Hypothalamus (tissue), 51 donors: Measurements from ENCODE around the gene OR6M1.

Experiments
- DNase-seq, 51 donors: peaks; one replicate each; lab custom pipeline; 2025; lab: John Stamatoyannopoulos, UW

The OR6M1 gene

GRCh38 chr11:123806249-123806648 is at the start of gene OR6M1:
OR6M1 (minus strand) TSS chr11:123806349; CDS start chr11:123806349, 0 bp downstream.
- no peak for DNase-seq

- DNase-seq, result no peak
These were observed 46.9 kb upstream of the OR6M1 start for GRCh38 chr11:123853038-123853437.

- DNase-seq, result no peak
These were observed 46.2 kb upstream of the OR6M1 start for GRCh38 chr11:123852321-123852720.

- DNase-seq, result no peak
These were observed 45.0 kb upstream of the OR6M1 start for GRCh38 chr11:123851110-123851509.

GRCh38 chr11:123841174-123841573 is 35.0 kb upstream of the OR6M1 start:
- DNase-seq, result no peak

- DNase-seq, result no peak
These were observed 33.0 kb upstream of the OR6M1 start for GRCh38 chr11:123839131-123839530.

GRCh38 chr11:123838659-123839058 is 32.5 kb upstream of the OR6M1 start:
- DNase-seq, result no peak

GRCh38 chr11:123838199-123838598 is 32.0 kb upstream of the OR6M1 start:
- no peak for DNase-seq

- no peak for DNase-seq
These were observed 26.9 kb upstream of the OR6M1 start for GRCh38 chr11:123833095-123833494.

GRCh38 chr11:123829745-123830144 is 23.6 kb upstream of the OR6M1 start:
- DNase-seq, result no peak

- no peak for DNase-seq
These were observed 16.4 kb upstream of the OR6M1 start for GRCh38 chr11:123822599-123822998.

GRCh38 chr11:123822032-123822431 is 15.9 kb upstream of the OR6M1 start:
- DNase-seq, result no peak

GRCh38 chr11:123815122-123815521 is 9.0 kb upstream of the OR6M1 start:
- DNase-seq, result no peak

- no peak for DNase-seq
These were observed 4.4 kb downstream of the OR6M1 start for GRCh38 chr11:123801765-123802164.

- no peak for DNase-seq
These were observed 6.1 kb downstream of the OR6M1 start for GRCh38 chr11:123800036-123800435.

- DNase-seq, result no peak
These were observed 6.7 kb downstream of the OR6M1 start for GRCh38 chr11:123799438-123799837.

- DNase-seq, result no peak
These were observed 7.5 kb downstream of the OR6M1 start for GRCh38 chr11:123798513-123799252.

GRCh38 chr11:123798079-123798478 is 8.1 kb downstream of the OR6M1 start:
- DNase-seq, result no peak

GRCh38 chr11:123797541-123797940 is 8.6 kb downstream of the OR6M1 start:
- no peak for DNase-seq

GRCh38 chr11:123797114-123797513 is 9.0 kb downstream of the OR6M1 start:
- DNase-seq, result no peak

GRCh38 chr11:123796226-123796625 is 9.9 kb downstream of the OR6M1 start:
- DNase-seq, result no peak

GRCh38 chr11:123783536-123783935 is 22.6 kb downstream of the OR6M1 start:
- DNase-seq, result no peak

GRCh38 chr11:123778511-123778910 is 27.6 kb downstream of the OR6M1 start:
- no peak for DNase-seq
